MM.1S (cell line): ENCODE measurements around the gene CEP85L.

Source experiments
- DNase-seq: peaks from one replicate; pipeline ENCODE4 v3.0.0-alpha.2; 2015
- H2AFZ ChIP-seq: fragments of 300-600 bp; sonication (generic); 2 replicates; pipeline ENCODE4 v1.6.0; 2016; ENCODE audit warnings: antibody characterized with exemption, low read length
- H3F3A ChIP-seq: fragments of 300-600 bp; sonication (generic); 2 replicates; pipeline ENCODE4 v1.6.1; 2016; ENCODE audit warnings: mild to moderate bottlenecking, antibody characterized with exemption, low read length, moderate library complexity, mixed read lengths; ENCODE audit not compliant: insufficient read depth
- H3K27ac ChIP-seq: fragments of 300-600 bp; sonication (generic); 2 replicates; pipeline ENCODE4 v1.5.1; 2016; ENCODE audit warnings: mild to moderate bottlenecking, low read length
- H3K27me3 ChIP-seq: fragments of 300-600 bp; sonication (generic); replicated peaks from 2 replicates; pipeline ENCODE4 v1.6.0; 2016; ENCODE audit warnings: low read length; ENCODE audit not compliant: insufficient read depth
- H3K36me3 ChIP-seq: fragments of 300-600 bp; sonication (generic); replicated peaks from 2 replicates; pipeline ENCODE4 v1.6.1; 2016; ENCODE audit warnings: mild to moderate bottlenecking, low read length, mixed read lengths; ENCODE audit not compliant: insufficient read depth
- H3K4me1 ChIP-seq: fragments of 300-600 bp; sonication (generic); 2 replicates; pipeline ENCODE4 v1.6.1; 2016; ENCODE audit warnings: low read length, mixed read lengths
- H3K4me2 ChIP-seq: fragments of 300-600 bp; sonication (generic); 2 replicates; pipeline ENCODE4 v1.6.0; 2016; ENCODE audit warnings: low read depth, low read length
- H3K4me3 ChIP-seq: fragments of 300-600 bp; sonication (generic); 2 replicates; pipeline ENCODE4 v1.5.1; 2016; ENCODE audit warnings: low read length, mixed read lengths
- H3K79me2 ChIP-seq: fragments of 300-600 bp; sonication (generic); 2 replicates; pipeline ENCODE4 v1.6.1; 2016; ENCODE audit warnings: mixed run types, low read length, mixed read lengths
- H3K9ac ChIP-seq: fragments of 300-600 bp; sonication (generic); 2 replicates; pipeline ENCODE4 v1.6.1; 2016; ENCODE audit warnings: low read length, mixed read lengths
- H3K9me2 ChIP-seq: fragments of 300-600 bp; sonication (generic); replicated peaks from 2 replicates; pipeline ENCODE4 v1.6.1; 2016; ENCODE audit warnings: mild to moderate bottlenecking, low read length, mixed read lengths; ENCODE audit not compliant: insufficient read depth
- H3K9me3 ChIP-seq: fragments of 300-600 bp; sonication (generic); replicated peaks from 2 replicates; pipeline ENCODE4 v1.6.1; 2016; ENCODE audit warnings: mild to moderate bottlenecking, low read length, mixed read lengths; ENCODE audit not compliant: insufficient read depth
- H4K20me1 ChIP-seq: fragments of 300-600 bp; sonication (generic); 2 replicates; pipeline ENCODE4 v1.6.1; 2016; ENCODE audit warnings: mild to moderate bottlenecking, low read length, moderate library complexity, mixed read lengths; ENCODE audit not compliant: insufficient read depth
- CTCF ChIP-seq: fragments of 300-600 bp; sonication (generic); IDR thresholded peaks from 2 replicates; pipeline ENCODE4 v1.5.1; 2016; ENCODE audit warnings: antibody characterized with exemption, low read length, mixed read lengths
- EZH2 ChIP-seq: fragments of 300-600 bp; sonication (generic); optimal IDR thresholded peaks from 2 replicates; pipeline ENCODE3; 2017; ENCODE audit warnings: low read depth, mild to moderate bottlenecking, antibody characterized with exemption, low read length, mixed read lengths
- EZH2phosphoT487 ChIP-seq: fragments of 300-600 bp; sonication (generic); IDR thresholded peaks from 2 replicates; pipeline ENCODE4 v1.6.1; 2018; ENCODE audit warnings: antibody characterized with exemption, low read length

Gene CEP85L

GRCh38 chr6:118506071-118506638 lies 145.2 kb downstream of the CEP85L start:
- no peak overlapping the region for H3K9ac ChIP-seq
- no peaks in the 10 kb centered on the region for H3K4me1 ChIP-seq
- H2AFZ ChIP-seq, result no peak overlapping the region
- H3K4me3 ChIP-seq, result no peak overlapping the region
- no peaks in the 10 kb centered on the region for H3K9me3 ChIP-seq
- H3K36me3 ChIP-seq, result no peaks in the 10 kb centered on the region
- TF ChIP-seq CTCF, result no peak
- no peak for TF ChIP-seq EZH2
- no peak for TF ChIP-seq EZH2phosphoT487
- H4K20me1 ChIP-seq, result no peaks in the 10 kb centered on the region
- H3K27me3 ChIP-seq, result no peaks in the 10 kb centered on the region
- no peaks in the 10 kb centered on the region for H3K9me2 ChIP-seq
- H3K27ac ChIP-seq, result no peak overlapping the region
- H3K4me2 ChIP-seq, result no peak overlapping the region
- no peak for DNase-seq
- H3K79me2 ChIP-seq, result no peaks in the 10 kb centered on the region
- no peaks in the 10 kb centered on the region for H3F3A ChIP-seq

- H3K4me1 ChIP-seq, result no peaks in the 10 kb centered on the region
- H3K27ac ChIP-seq, result no peak overlapping the region
- no peak overlapping the region for H3K4me2 ChIP-seq
These were observed 145.7 kb downstream of the CEP85L start for GRCh38 chr6:118505656-118506055.

DNA sequence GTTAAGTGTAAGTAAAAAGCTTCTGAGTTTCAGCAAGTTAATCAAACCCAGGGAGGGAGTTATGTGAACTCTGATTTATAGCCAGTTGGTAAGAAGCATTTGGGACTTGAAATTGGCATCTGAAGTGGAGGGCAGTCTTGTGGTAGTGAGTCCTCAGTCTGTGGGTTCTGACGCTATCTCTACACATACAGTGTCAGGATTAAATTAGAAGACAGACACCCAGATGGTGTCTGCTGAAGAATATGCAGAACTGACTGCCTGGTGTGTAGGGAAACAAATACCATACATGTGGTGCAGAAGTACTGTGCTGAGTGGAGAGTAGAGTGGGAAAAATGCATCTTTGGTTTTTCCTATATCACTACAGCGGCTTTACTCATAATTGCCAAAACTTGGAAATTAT lies 146.8 kb downstream of the CEP85L start:
- no peaks in the 10 kb centered on the region for H3K36me3 ChIP-seq
- H3K4me1 ChIP-seq, result no peaks in the 10 kb centered on the region
- no peak overlapping the region for H2AFZ ChIP-seq
- no peaks in the 10 kb centered on the region for H3K9me2 ChIP-seq
- no peak for DNase-seq
- H3K9me3 ChIP-seq, result no peaks in the 10 kb centered on the region
- no peak overlapping the region for H3K4me3 ChIP-seq
- no peak overlapping the region for H3K27ac ChIP-seq
- H3K4me2 ChIP-seq, result no peak overlapping the region
- no peaks in the 10 kb centered on the region for H3K79me2 ChIP-seq
- no peaks in the 10 kb centered on the region for H3K27me3 ChIP-seq
- no peak overlapping the region for H3K9ac ChIP-seq
- no peaks in the 10 kb centered on the region for H4K20me1 ChIP-seq
- H3F3A ChIP-seq, result no peaks in the 10 kb centered on the region
- no peak for TF ChIP-seq EZH2
- no peak for TF ChIP-seq CTCF
- no peak for TF ChIP-seq EZH2phosphoT487

More at GRCh38 chr6:118505656-118506055, 145.7 kb downstream of the CEP85L start:
- Histone ChIP-seq H3K4me3 (no peak overlapping the region), H3K36me3 (no peaks in the 10 kb centered on the region), H3K27me3 (no peaks in the 10 kb centered on the region), H3K9ac (no peak overlapping the region), H3K79me2 (no peaks in the 10 kb centered on the region), H2AFZ (no peak overlapping the region), H3F3A (no peaks in the 10 kb centered on the region), H4K20me1 (no peaks in the 10 kb centered on the region), H3K9me3 (no peaks in the 10 kb centered on the region), H3K9me2 (no peaks in the 10 kb centered on the region)
- DNase-seq, result no peak
- TF ChIP-seq EZH2, result no peak
- no peak for TF ChIP-seq EZH2phosphoT487
- TF ChIP-seq CTCF, result no peak
